ACHN (cell line): ENCODE results near the gene ARMC7.
"Not testable (repeated sequence)": the region's sequence is repeated elsewhere in the genome, so short reads cannot be mapped to it uniquely, and the experiment has no call there.

Source experiments
- DNase-seq: peaks from one replicate; pipeline ENCODE4 v3.0.0-alpha.2; 2015
- in situ Hi-C: cut with HindIII; loops from 2 replicates; pipeline ENCODE4 v1.10.0; 2017; ENCODE audit warnings: low sequenced_read_pairs, low pct_ligation_motif_present, low pct_unique_long_range_greater_than_20kb

The ARMC7 gene

GRCh38 chr17:75164606-75165005 lies 54.8 kb downstream of the ARMC7 start:
- DNase-seq, in situ Hi-C loops: not testable (repeated sequence)

GRCh38 chr17:75168998-75169397 lies 59.2 kb downstream of the ARMC7 start:
- in situ Hi-C loops, result no loop called here
- no peak for DNase-seq

GRCh38 chr17:75173526-75173925 lies 63.8 kb downstream of the ARMC7 start:
- in situ Hi-C loops, result no loop called here
- no peak for DNase-seq

GRCh38 chr17:75174996-75175395 lies 65.2 kb downstream of the ARMC7 start:
- in situ Hi-C loops, result no loop called here
- no peak for DNase-seq

- in situ Hi-C loops, result no loop called here
- DNase-seq, result no peak
Observed at GRCh38 chr17:75176625-75177024, 66.9 kb downstream of the ARMC7 start.

GRCh38 chr17:75178453-75178852 lies 68.7 kb downstream of the ARMC7 start:
- in situ Hi-C loops, result no loop called here
- DNase-seq, result no peak
